IPS-18a (cell line): ENCODE results near the gene RBM43.

Experiments used
- H3K27ac ChIP-seq: one replicate; pipeline ENCODE4 v1.5.1; 2013; ENCODE audit warnings: low read length
- H3K27me3 ChIP-seq: one replicate; pipeline ENCODE4 v1.6.1; 2013; ENCODE audit warnings: mild to moderate bottlenecking, low read length; ENCODE audit not compliant: control insufficient read depth, insufficient read depth
- H3K36me3 ChIP-seq: one replicate; pipeline ENCODE4 v1.6.1; 2013; ENCODE audit warnings: low read depth, low read length; ENCODE audit not compliant: control insufficient read depth
- H3K4me1 ChIP-seq: one replicate; pipeline ENCODE4 v1.6.1; 2013; ENCODE audit warnings: low read depth, low read length; ENCODE audit not compliant: control insufficient read depth
- H3K4me3 ChIP-seq: one replicate; pipeline ENCODE4 v1.5.1; 2013; ENCODE audit warnings: low read length
- H3K9ac ChIP-seq: one replicate; pipeline ENCODE4 v1.6.1; 2013; ENCODE audit warnings: mild to moderate bottlenecking, low read length, moderate library complexity
- H3K9me3 ChIP-seq: one replicate; pipeline ENCODE4 v1.6.1; 2013; ENCODE audit warnings: low read depth, low read length; ENCODE audit not compliant: control insufficient read depth

Gene RBM43

DNA sequence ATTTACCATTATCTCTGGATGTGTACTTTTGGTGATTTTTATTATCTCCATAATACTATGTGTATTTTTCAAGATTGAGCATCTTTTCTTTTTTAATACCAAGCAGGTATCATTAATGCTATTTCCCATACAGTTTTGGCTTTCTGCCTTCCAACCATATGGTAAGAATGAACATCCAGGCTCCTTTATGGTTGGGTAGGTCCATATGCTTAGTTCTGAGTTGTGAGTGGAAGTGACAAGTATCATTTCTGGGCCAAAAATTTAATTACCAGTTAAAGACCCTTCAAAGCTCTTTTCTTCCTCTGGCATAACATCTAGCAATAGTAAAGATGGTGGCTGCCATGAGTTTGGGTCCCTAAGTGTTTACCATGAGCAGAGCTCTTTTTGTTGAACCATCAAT lies 4.3 kb upstream of the RBM43 start:
- no peak overlapping the region for H3K27ac ChIP-seq
- H3K4me1 ChIP-seq: peaks cover 22% of the 10 kb centered on the region
- no peaks in the 10 kb centered on the region for H3K36me3 ChIP-seq
- H3K9ac ChIP-seq: no peak overlapping the region
- H3K27me3 ChIP-seq: peaks cover 7% of the 10 kb centered on the region
- H3K4me3 ChIP-seq: no peak overlapping the region
- H3K9me3 ChIP-seq: no peaks in the 10 kb centered on the region

GRCh38 chr2:151264157-151264825 lies 2.6 kb upstream of the RBM43 start:
- Histone ChIP-seq H3K27ac (no peak overlapping the region), H3K9ac (no peak overlapping the region), H3K27me3 (peaks cover 13% of the 10 kb centered on the region), H3K9me3 (no peaks in the 10 kb centered on the region), H3K4me3 (no peak overlapping the region), H3K4me1 (peaks cover 23% of the 10 kb centered on the region), H3K36me3 (no peaks in the 10 kb centered on the region)

DNA sequence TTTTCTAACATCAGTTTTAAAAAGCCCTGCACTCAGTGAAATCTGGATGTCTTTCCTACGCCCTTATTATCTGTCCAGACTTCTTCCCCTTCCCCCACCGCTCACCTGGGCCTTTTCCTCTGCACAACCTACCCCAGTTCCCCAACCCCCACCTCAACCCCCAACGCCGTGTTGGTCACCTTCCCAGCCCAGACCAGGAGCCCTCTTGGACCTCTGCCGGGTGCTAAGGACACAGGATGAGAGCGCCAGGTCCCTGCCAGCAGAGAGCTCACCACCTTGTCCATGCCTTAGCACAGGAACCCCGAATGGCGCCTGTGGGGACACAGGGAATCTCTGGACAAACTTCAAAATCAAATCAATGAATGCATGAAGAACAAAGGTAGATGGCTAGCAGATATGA lies 966 bp upstream of the RBM43 start:
- Histone ChIP-seq H3K36me3 (no peaks in the 10 kb centered on the region), H3K27ac (no peak overlapping the region), H3K9me3 (no peaks in the 10 kb centered on the region), H3K4me1 (peaks cover 23% of the 10 kb centered on the region), H3K9ac (no peak overlapping the region), H3K27me3 (peaks cover 13% of the 10 kb centered on the region), H3K4me3 (peak overlapping the region; percentile 72)

DNA sequence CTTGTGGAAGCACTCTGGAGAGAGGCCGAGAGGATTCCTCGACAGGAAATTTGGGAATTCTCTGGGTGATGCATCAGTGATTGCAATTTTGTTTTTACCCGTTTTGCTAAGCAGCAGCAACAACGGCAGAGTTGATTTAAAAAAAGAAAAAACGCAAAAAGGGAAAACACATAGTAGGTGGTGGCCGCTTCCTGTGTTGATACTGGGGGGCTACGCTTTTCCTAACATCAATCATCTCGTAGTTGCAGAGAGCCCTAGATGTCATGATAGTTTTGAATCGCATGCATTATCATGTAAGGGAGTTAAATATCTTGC lies 271 bp upstream of the RBM43 start:
- H3K9me3 ChIP-seq: no peaks in the 10 kb centered on the region
- peak overlapping the region; percentile 78 for H3K9ac ChIP-seq
- H3K4me1 ChIP-seq: peaks cover 23% of the 10 kb centered on the region
- no peaks in the 10 kb centered on the region for H3K36me3 ChIP-seq
- no peak overlapping the region for H3K27ac ChIP-seq
- H3K4me3 ChIP-seq: peak overlapping the region; percentile 72
- peaks cover 13% of the 10 kb centered on the region for H3K27me3 ChIP-seq

GRCh38 chr2:151260573-151261230 lies 961 bp downstream of the RBM43 start:
- no peak overlapping the region for H3K27ac ChIP-seq
- peak overlapping the region; percentile 78 for H3K9ac ChIP-seq
- H3K9me3 ChIP-seq: no peaks in the 10 kb centered on the region
- no peaks in the 10 kb centered on the region for H3K36me3 ChIP-seq
- H3K27me3 ChIP-seq: peaks cover 13% of the 10 kb centered on the region
- H3K4me1 ChIP-seq: peaks cover 23% of the 10 kb centered on the region
- H3K4me3 ChIP-seq: peak overlapping the region; percentile 72

DNA sequence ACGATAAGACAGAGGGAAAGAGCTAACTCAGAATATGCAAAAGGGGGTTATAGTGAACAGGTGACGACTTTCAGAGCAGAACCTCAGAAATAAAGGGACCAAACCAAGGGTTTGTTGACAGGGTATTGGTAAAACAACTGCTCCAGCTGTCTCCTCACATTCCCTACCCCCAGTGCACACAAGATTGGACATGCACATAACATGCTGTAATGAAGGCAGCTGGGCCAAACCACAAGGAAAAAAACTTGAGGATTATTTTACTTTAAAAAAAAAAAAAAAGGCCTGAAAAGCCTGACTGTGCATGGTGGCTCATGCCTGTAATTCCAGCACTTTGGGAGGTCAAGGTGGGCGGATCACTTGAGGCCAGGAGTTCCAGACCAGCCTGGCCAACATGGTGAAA lies 3.5 kb downstream of the RBM43 start:
- Histone ChIP-seq H3K27me3 (peaks cover 13% of the 10 kb centered on the region), H3K9ac (no peak overlapping the region), H3K36me3 (no peaks in the 10 kb centered on the region), H3K4me1 (peaks cover 23% of the 10 kb centered on the region), H3K4me3 (no peak overlapping the region), H3K9me3 (no peaks in the 10 kb centered on the region), H3K27ac (no peak overlapping the region)

DNA sequence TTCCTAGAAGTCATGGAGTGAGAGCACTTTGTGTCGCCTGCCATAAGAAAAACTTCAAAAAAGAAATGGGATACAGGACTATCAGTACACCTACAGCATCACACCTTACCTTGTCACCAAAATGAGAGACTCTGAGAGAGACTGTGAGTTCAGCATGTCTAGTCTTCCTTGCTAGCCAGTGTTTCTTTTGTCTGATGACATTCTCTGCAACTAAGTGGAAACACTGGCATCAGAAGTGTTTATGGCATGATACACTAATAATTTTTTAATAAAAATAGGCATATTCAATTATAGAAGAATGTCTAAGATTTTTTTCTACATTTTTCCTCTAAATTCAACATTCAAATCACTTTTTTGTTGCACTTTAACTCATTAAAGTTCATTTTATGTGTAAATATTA lies 9.0 kb downstream of the RBM43 start:
- Histone ChIP-seq H3K9me3 (peaks cover 6% of the 10 kb centered on the region), H3K27me3 (no peaks in the 10 kb centered on the region), H3K27ac (no peak overlapping the region), H3K36me3 (no peaks in the 10 kb centered on the region), H3K4me3 (no peak overlapping the region), H3K9ac (no peak overlapping the region), H3K4me1 (no peaks in the 10 kb centered on the region)

- Histone ChIP-seq H3K27me3 (no peaks in the 10 kb centered on the region), H3K36me3 (no peaks in the 10 kb centered on the region), H3K4me3 (no peak overlapping the region), H3K4me1 (no peaks in the 10 kb centered on the region), H3K9ac (no peak overlapping the region), H3K27ac (no peak overlapping the region), H3K9me3 (peaks cover 10% of the 10 kb centered on the region)
Observed at GRCh38 chr2:151251012-151251411, 10.7 kb downstream of the RBM43 start.

- no peaks in the 10 kb centered on the region for H3K4me1 ChIP-seq
- peaks cover 10% of the 10 kb centered on the region for H3K9me3 ChIP-seq
- H3K27ac ChIP-seq: no peak overlapping the region
- H3K36me3 ChIP-seq: no peaks in the 10 kb centered on the region
- no peak overlapping the region for H3K9ac ChIP-seq
- no peak overlapping the region for H3K4me3 ChIP-seq
- H3K27me3 ChIP-seq: no peaks in the 10 kb centered on the region
Observed at GRCh38 chr2:151247432-151247831, 14.2 kb downstream of the RBM43 start.

- Histone ChIP-seq H3K36me3 (no peaks in the 10 kb centered on the region), H3K4me3 (no peak overlapping the region), H3K4me1 (no peaks in the 10 kb centered on the region), H3K27ac (no peak overlapping the region), H3K27me3 (no peaks in the 10 kb centered on the region), H3K9ac (no peak overlapping the region), H3K9me3 (peaks cover 10% of the 10 kb centered on the region)
Observed at GRCh38 chr2:151246152-151246551, 15.5 kb downstream of the RBM43 start.

GRCh38 chr2:151243468-151243867 lies 18.2 kb downstream of the RBM43 start:
- Histone ChIP-seq H3K27ac (no peak overlapping the region), H3K4me1 (no peaks in the 10 kb centered on the region), H3K9me3 (peaks cover 7% of the 10 kb centered on the region), H3K27me3 (no peaks in the 10 kb centered on the region), H3K36me3 (no peaks in the 10 kb centered on the region), H3K9ac (no peak overlapping the region), H3K4me3 (no peak overlapping the region)

DNA sequence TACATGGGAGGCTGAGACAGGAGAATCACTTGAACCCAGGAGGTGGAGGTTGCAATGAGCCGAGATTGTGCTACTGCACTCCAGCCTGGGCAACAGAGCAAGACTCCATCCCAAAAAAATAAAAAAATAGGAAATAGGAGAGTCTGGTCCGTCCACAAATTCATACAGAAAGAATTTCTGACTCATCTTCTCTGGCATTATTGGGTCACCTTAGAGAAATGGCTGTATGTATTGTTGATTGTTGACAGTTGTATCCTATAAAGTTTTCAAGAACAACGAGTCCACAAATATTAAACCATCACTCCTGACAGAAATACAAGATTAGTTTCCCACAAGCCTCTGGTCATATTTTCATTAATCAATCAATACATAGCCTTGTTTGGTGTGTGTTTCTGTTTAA lies 20.4 kb downstream of the RBM43 start:
- Histone ChIP-seq H3K27ac (no peak overlapping the region), H3K27me3 (no peaks in the 10 kb centered on the region), H3K36me3 (no peaks in the 10 kb centered on the region), H3K9ac (no peak overlapping the region), H3K4me1 (no peaks in the 10 kb centered on the region), H3K9me3 (no peaks in the 10 kb centered on the region), H3K4me3 (no peak overlapping the region)
